ENCODE results near the gene CDC26.
"Not testable (repeated sequence)": the region's sequence is repeated elsewhere in the genome, so short reads cannot be mapped to it uniquely, and the experiment has no call there.

The CDC26 gene

DNA sequence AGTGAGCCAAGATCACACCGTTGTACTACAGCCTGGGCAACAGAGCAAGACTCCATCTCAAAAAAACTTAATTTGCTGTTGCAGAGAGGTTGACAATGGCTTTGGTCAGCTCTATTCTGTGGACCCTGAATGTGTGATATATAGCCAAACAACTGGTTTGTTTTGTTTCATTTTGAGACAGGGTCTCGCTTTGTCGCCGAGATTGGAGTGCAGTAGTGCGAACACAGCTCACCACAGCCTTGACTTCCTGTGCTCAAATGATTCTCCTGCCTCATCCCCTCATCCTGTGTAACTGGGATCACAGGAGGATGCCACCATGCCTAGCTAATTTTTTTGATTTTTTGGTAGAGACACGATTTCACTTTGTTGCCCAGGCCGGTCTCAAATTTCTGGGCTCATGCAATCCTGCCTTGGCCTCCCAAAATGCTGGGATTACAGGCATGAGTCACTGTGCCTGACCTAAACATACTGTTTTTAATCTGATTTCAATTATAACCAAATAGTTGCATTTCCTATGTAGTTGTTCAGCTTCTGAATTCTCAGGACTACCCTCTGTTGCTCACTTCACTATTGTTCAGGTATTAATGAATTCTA lies 18.0 kb upstream of the CDC26 start:
- no peak for DNase-seq (ENCODE audit: low read depth in 2 of 2)

DNA sequence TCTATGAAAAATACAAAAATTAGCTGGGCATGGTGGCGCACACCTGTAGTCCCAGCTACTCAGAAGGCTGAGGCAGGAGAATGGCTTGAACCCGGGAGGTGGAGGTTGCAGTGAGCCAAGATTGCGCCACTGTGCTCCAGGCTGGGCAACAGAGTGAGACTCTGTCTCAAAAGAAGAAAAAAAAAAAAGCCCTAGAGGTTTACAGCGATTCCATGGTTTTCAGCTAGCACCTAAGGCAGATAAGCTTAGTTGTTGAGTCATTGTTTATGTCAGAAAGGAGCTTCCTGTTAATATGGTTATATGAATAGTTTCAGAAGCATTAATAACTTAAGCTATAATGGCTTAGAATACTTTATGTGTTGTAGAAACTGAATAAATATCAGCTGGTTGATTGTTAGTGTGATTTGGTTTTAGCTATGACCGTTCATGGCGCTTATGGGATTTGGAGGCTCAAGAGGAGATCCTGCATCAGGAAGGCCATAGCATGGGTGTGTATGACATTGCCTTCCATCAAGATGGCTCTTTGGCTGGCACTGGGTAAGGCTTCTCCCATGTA lies 14.8 kb upstream of the CDC26 start:
- DNase-seq (ENCODE audit: low read depth in 2 of 2): no peak

DNA sequence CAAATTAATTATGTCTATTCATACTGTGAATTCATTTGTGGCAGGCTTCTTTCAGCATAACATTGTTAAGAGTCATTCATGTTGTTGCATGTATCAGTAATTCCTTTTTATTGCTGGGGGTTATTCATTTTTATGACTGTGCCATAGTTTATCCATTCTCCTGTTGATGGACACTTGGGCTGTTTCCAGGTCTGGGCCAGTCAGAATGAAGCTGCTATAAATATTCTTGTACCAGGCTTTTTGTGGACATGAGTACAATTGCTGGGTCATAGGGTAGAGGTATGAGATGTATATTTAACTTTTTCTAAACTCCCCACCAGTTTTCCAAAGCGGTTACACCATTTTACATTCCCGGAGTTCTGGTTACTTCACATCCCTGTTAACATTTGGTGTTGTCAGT lies 13.7 kb upstream of the CDC26 start:
- no peak for DNase-seq (ENCODE audit: low read depth in 2 of 2)

DNA sequence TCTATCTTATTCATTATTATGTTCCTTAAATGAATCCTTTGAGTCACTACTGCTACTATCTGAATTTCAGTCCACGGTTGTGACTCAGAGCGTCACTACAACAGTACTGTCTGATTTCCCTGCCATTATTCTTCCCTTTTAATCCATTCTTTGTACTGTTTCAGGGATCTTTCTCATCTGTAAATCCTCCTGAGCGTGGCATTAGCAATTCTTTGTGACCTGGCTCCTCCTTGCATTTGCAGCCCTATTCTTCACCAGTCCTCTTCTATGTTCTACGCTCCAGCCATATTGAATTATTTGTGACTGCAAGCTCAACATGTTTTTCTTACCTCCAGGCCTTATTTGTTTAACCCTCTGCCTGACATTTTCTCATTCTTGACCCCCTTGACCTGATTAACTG lies 6.0 kb upstream of the CDC26 start:
- DNase-seq (ENCODE audit: low read depth in 2 of 2): no peak

DNA sequence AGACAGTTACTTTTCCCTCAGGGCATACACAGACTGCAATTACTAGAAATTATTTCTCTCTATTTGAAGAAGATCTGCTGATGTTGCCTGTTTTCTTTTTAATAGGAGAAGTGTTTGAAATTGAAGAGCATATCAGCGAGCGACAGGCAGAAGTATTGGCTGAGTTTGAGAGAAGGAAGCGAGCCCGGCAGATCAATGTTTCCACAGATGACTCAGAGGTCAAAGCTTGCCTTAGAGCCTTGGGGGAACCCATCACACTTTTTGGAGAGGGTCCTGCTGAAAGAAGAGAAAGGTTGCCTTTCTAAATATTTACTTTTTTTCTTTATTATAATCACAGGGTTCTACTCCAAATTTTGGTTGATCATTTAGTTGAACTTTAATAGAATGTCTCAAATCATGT lies 3.5 kb upstream of the CDC26 start:
- DNase-seq (ENCODE audit: low read depth in 2 of 2): no peak

DNA sequence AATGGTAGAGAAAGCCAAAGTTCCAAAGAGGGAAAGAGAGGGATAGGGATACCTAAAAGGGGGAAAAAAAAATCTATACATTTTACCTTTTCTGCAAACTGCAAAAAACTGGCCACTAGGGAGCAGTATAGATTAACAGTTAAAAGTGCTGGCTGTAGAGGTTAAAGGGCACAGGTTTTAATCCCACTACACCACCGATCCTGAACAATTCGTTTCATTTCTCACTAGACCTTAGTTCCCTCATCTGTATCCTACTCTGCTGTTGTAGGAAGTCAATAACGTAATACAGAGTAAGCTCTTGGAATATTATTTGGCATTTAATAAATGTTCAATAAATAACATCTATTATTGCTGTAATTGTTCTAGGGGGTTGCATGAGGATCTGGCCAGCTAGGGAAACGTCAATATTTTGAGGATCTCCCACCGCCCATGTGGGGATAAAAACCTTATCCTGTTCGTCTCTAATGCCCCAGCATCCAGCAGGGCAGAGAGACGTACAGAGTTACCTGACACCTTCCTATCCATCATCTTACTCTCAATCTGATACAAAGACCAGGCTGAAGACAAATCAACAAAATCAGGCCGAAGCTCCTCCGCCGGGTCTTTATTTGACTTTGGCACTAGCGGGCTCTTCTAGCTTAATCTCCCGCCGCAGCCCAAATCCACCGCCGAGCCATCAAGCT lies 757 bp downstream of the CDC26 start:
- DNase-seq (ENCODE audit: low read depth in 2 of 2): no peak

DNA sequence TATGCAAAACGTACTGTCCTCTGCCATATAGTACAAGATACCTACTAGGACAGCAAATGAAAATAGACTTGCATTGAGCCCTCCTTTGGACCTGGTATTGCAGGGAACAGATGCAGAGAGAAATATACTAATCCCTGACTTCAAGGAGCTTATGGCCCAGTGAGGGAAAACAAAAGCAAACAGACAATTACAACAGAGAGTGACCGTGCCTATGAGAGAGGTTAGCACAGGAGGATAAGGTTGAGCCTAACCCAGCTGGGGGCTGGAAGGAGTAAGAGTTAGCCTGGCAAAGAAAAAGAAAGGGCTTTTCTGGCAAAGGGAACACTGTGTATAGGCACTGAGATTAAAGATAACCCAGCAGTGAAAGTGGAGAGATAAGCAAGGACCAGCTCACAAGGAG lies 5.5 kb downstream of the CDC26 start:
- DNase-seq (ENCODE audit: low read depth in 2 of 2): no peak

DNA sequence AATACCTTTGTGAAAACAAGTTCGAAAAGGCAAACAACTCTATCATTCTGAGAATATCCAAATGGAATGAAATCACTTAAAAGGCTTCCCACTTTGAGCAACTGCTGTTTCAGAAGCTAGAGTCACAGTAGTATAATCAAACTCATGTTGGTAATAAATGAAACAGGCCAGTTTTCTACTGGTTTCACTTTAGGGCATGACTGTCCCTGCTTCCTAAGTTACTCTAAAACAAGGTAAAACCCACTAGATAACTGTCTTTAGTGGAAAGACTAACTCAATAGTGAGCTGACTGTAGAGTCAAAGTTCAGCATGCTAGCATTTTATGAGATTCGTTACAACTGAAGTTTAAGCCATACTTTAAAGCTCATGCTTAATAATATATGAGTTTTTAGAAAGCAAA lies 6.0 kb downstream of the CDC26 start:
- DNase-seq (ENCODE audit: low read depth in 2 of 2): no peak

DNA sequence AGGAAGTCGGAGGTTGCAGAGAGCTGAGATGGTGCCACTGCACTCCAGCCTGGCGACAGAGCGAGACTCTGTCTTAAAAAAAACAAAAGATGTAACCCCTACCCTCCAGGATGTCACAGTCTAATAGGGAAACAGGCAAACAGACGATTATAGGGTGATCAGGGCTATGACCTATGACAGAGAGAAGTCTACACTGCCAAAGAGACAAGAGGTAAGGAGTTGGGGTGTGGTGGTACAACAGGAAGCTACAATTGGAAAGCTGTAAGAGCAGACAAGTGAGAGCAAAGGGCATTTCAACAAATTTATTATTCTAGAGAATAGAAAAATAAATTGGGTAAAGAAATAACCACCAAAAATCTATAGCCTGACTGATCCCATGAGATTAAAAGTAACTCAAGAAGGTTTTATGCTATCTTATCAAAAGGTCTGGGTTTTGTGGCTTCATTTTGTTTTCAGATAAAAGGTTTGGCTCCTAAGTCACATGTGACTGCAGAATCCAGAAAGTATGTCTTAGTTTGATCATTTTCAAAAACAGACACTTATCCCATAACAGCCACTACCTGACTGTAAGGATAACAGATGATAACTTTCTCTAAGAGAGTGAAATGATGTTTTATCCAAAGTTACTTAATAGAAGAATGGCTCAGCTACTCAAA lies 7.3 kb downstream of the CDC26 start:
- DNase-seq (ENCODE audit: low read depth in 2 of 2): no peak

DNA sequence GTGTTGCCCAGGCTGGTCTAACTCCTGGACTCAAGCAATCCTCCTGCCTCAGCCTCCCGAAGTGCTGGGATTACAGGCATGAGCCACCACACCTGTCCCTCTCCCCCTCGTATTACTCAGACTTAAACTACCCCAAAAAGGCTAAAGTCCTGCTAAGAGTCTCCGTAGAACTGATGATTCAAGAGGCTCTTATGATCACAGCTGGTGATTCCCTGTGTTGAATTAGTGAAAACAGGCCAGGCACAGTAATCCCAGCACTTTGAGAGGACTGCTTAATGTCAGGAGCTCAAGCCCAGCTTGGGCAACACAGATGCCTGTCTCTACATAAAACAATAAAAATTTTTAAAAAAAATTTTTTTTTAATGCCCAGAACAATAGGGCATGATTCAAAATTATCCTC lies 9.2 kb downstream of the CDC26 start:
- no peak for DNase-seq (ENCODE audit: low read depth in 2 of 2)

DNA sequence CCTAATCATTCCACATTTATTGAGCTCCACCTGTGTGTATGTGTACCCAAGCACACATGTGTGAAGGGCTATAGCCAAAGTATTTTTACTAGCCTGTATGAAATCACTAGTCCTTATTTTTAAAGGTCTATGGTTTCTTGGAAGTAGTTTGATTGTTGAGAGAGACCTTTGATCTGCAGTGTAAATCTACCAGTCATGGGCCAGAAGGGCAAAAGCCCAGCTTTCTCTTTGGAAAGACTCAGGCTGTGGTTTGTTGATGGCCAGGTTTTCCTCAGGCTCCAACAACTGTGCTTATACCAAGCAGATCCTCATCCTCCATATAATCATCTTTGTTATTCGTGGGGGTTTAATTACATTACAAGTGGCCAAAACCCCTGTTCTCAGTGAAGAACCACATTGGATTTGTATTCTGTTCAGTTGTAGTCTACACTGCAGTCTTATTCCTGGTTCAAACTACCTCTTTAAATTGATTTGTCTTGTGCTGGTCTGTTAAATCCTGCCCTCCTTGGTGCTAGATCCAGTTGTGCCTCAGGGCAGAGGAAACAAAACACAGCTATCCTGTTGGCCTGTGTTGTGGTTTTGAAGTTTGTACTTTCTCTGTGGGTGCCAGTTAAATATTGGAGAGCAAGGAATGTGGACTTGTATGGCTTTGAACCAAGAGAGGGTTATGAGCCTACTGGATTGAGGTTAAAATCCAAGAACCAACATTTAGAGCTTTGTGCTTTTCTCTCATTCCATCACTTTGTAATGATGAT lies 13.3 kb downstream of the CDC26 start:
- DNase-seq (ENCODE audit: low read depth in 2 of 2): no peak

DNA sequence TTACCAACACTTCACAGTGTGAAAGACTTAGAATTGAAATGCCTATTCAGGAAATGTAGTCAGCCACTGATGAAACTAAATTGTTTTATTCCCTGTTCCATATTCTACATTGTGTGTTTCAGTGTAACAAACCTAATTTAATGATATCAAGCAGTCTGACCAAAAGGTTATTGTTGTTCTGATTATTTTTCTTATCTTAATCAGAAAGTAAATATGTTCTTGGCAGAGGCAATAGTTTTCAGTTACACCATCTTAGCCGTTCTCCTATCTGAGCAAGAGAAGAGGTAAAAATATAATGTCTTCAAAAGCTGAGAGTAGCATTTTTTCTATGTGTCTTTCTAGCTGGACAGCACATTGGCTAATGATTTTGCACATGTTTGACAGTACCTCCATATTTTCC lies 17.1 kb downstream of the CDC26 start:
- no peak for DNase-seq (ENCODE audit: low read depth in 2 of 2)

DNA sequence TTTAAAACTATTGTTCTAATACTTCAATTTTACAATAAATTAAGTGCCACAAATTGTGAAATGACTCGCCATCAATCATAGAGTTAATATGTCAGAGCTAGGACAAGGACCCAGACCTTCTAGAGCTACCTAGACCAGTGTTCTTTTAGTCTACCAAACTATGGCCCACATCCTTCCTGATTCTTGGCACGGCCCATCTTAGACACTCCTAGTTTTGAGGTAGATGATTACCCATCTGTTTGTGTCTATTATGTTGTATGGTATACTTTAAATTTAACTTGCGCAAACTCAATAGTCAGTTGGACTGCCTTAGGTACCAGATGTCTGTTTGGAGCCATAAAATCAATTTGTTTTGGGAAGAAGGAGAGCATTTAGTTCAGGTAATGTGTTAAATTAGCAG lies 17.5 kb downstream of the CDC26 start:
- DNase-seq (ENCODE audit: low read depth in 2 of 2): no peak

DNA sequence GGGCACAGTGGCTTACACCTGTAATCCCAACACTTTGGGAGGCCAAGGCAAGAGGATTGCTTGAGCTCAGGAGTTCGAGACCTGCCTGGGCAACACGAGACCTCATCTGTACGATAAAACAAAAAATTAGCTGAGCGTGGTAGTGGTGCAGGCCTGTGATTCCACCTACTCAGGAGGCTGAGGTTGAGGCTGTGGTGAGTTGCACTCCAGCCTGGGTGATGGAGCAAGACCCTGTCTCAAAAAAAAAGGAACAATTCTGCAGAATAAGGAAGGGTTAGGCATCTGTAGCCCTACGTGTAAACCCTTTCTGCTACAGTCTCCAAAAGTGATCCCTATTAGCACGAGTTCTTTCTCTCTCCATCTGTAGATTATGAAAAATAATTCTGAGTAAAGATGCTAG lies 19.9 kb downstream of the CDC26 start:
- DNase-seq (ENCODE audit: low read depth in 2 of 2): no peak

DNA sequence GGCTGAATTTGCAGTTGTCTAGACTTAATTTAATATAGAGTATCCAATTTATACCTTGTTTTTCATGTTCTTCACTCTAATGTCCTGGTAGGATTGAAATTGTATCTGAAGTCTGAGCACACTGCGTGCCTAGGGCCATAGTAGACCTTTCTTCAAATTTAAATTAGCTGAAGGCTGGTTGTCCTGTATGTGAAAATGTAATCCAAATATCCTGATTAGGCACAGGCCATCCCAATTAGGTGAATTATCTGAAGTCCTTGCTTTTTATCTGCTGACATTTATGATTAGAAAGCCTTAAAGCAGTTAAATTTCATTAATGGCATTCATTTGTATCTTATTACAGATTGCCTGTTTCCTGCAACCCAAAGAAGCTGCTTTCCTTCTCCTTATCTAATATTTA lies 20.4 kb downstream of the CDC26 start:
- no peak for DNase-seq (ENCODE audit: low read depth in 2 of 2)

DNA sequence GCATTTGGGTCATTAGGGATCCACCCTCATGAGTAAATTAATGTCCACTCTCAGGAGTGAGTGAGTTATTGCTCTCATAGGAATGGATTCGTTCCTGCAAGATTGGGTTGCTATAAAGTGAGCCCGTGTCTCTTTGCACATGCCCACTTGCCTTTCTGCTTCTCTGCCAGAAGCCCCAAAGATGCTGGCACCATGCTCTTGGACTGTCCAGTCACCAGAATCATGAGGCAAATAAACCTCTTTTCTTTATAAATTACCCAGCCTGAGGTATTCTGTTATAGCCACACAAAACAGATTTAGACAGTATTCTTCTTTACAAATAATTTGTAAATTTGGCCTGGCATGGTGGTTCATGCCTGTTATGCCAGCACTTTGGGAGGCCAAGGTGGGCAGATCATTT lies 24.6 kb downstream of the CDC26 start:
- DNase-seq (ENCODE audit: low read depth in 2 of 2): no peak

DNA sequence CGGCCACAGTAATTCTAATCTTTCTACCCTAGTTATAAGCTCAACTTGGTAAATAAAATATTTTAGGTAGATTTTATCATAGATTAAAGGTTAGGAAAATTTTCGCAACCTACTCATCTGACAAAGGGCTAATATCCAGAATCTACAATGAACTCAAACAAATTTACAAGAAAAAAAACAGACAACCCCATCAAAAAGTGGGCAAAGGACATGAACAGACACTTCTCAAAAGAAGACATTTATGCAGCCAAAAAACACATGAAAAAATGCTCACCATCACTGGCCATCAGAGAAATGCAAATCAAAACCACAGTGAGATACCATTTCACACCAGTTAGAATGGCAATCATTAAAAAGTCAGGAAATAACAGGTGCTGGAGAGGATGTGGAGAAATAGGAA lies 25.7 kb downstream of the CDC26 start:
- DNase-seq (ENCODE audit: low read depth in 2 of 2): not testable (repeated sequence)

DNA sequence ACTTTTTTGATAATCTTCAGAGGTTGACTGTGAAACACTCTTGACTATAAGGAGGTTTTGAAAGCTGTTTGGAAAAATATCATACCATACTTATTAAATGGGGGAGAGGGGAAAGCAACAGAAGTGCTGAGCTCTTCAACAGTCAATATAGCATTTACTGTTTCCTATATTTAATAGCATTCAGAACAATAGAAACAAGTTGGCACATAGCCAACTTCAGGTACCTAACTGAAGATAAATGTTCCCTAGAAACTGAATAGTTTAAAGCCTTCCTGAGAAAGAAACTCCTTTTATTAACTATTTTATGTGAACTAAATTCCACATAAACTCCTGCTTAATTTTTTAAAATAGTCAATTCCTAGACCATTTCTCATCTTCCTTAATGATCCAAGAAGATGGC lies 27.7 kb downstream of the CDC26 start:
- no peak for DNase-seq (ENCODE audit: low read depth in 2 of 2)

DNA sequence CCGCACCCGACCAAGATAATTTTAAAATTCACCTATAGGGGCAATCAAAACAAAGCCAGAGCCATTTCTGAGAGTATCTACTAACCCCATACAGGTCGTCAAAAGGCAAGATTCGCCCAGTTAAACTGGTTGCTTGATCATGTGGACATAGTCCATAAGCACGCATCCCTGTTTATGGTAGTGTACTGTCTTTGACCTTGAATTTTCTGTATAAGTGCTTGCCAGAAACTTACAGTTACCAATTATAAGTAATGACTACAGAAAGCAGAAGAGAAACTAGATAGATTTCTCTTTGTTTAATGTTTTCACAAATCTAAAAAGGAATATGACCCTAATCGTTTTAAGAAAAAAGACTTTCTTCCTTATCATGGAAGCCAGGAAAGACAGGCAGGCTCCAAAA lies 28.4 kb downstream of the CDC26 start:
- DNase-seq (ENCODE audit: low read depth in 2 of 2): no peak

DNA sequence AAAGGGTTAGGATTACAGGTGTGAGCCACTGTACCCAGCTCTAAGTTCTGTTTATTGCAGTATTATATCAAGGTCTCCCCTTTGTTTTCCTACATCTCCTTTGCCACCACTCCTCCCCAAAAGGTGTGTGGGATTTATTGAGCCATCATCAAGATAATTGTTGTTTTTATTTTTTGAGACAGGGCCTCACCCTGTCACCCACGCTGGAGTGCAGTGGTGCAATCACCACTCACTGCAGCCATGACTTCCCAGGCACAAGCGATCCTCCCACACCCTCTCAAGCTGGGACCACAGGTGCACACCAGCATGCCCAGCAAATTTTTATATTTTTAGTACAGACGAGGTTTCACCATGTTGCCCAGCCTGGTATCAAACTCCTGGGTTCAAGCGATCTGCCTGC lies 29.5 kb downstream of the CDC26 start:
- DNase-seq (ENCODE audit: low read depth in 2 of 2): no peak

DNA sequence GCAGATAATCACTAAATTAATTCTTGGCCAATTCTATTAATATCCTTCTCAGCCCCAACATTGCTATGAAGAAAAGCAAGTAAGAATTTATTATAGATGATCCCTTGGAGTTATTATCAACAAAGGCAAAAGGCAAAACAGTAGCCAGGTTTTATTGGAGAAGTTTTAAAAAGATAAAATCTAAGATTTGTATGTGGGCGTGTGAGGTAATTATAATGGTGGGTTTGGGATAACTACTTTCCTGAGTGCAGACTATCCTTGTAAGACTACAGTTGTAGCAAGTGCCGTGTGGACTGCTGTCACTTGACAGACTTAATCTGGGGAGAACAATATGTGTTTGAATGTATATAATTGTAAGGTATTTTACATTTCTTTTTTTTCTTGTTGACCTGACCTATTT lies 30.8 kb downstream of the CDC26 start:
- no peak for DNase-seq (ENCODE audit: low read depth in 2 of 2)

DNA sequence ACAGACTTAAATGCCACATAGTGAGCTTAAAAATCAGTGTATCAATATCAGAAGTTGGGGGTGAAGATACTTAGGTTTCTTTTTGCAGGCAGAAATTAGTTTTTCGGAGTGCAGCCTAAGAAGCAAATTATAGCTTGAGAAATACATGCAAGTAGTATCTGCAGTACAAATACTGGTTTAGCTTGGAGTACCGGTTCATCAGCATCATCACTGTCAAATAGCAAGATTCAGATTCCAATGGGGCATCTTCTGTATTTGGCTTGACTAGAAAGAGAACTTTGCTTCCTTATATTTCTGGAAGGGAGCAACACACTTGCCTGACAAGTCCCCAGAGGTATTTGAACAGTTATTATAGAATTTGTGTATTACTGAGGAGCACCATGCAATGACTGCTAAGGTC lies 34.2 kb downstream of the CDC26 start:
- no peak for DNase-seq (ENCODE audit: low read depth in 2 of 2)

DNA sequence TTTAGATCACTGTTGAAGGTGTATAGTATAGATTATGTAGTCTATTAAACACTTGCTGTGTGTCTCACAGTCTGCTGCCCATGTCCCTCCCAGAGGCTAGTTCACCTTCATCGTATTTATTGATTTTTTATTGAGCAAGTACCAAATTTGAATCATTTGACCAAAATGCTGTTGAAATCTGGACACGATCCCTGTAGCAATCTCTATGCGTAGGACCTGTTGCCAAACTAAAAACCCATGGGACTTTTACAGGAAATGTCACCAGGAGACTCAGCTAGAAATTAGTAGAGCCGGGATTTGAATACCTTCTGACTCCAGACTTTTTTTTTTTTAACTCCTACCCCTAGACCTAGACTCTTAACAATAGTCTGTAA lies 36.5 kb downstream of the CDC26 start:
- no peak for DNase-seq (ENCODE audit: low read depth in 2 of 2)
